Esophagus muscularis mucosa (tissue), 4 donors: ENCODE results near the gene KPTN.

Experiments
- CTCF ChIP-seq, 3 experiments: fragments of 200-600 bp in 2 of 3; fragments of 450-650 bp in 1 of 3; sonication (generic) in 2 of 3; IDR thresholded peaks; one replicate each; pipeline ENCODE4 v1.5.1; 2017 to 2019; ENCODE audit warnings: antibody characterized with exemption in 3 of 3, mild to moderate bottlenecking in 2 of 3, moderate library complexity in 1 of 3
- EP300 ChIP-seq: sonication (generic); formaldehyde crosslinking; IDR thresholded peaks from one replicate; pipeline ENCODE4 v1.6.1; 2017; ENCODE audit warnings: antibody characterized with exemption
- POLR2A ChIP-seq: fragments of 450-650 bp; IDR thresholded peaks from one replicate; pipeline ENCODE4 v1.6.1; 2017; ENCODE audit warnings: antibody characterized with exemption, moderate library complexity, mild to moderate bottlenecking, low read depth
- POLR2AphosphoS5 ChIP-seq, 2 donors: sonication (generic); formaldehyde crosslinking; IDR thresholded peaks; one replicate each; pipeline ENCODE4 v1.6.1; 2017; ENCODE audit warnings: antibody characterized with exemption in 2 of 2

DNA sequence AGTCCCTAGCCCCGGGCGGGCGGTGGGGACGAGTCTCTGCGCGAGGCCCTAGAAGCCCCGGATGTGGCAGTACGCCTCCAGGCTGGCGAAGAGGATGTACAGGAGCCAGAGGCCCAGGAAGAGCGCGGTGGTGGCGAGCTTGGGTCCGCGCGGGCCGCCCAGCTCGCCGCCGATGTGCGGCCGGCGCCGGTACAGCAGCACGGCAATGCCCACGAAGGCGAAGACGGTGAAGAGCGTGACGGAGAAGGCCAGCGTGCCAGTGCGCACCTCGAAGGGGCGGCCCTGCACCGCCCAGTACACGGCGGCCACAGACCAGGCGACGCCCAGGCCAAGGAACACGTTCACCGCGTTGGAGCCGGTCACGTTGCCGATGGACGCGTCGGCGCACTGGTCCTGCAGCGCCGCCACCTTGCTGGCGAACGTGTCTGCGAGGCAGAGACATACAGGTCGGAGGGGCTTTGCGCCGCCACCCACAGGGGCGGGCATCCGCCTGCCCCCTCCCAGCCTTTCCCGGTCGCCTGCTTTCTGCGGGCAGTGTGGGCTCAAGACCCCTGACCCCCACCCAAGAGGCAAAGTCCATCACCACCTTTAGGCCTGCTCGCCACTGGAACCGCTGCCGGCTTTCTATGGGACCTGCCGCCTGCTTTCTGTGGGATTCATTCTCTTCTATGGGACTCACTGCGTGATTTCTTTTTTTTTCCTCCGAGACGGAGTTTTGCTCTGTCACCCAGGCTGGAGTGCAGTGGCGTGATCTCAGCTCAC, 53.8 kb downstream of the KPTN start:
- peak in 1 of 3 experiments; percentile 46 for TF ChIP-seq CTCF (IDR thresholded peaks at IDR 0.05)
- no peak for TF ChIP-seq POLR2A
- TF ChIP-seq POLR2AphosphoS5 (IDR thresholded peaks at IDR 0.05) = peak in 1 of 2 donors; percentile 44
- TF ChIP-seq EP300 = no peak
